Measurements from ENCODE around the gene HTR2B. TPM values are rescaled to one million over a fixed set of nuclear protein-coding genes. Genes with fewer than 3 reads are reported as not detected.

Gene HTR2B
- total and polyA plus RNA-seq, 2 of the 13 experiments (the other 11 are each of a cell fraction or from before 2014, with no cell fraction given), result 0.08 TPM; not detected in 1

GRCh38 chr2:231063347-231063746, 61.5 kb downstream of the HTR2B start:
- Histone ChIP-seq H3K27me3 (ENCODE audit: control insufficient read depth in 1 of 2, insufficient read depth in 2 of 2, low read length in 2 of 2) (no peaks in the 10 kb centered on the region), H4K20me1 (ENCODE audit: insufficient read depth, low read length) (peaks cover 10% of the 10 kb centered on the region; the same call in 1 of the 2 replicates), H3K36me3 (replicated peaks in 1 of 2; ENCODE audit: control insufficient read depth in 1 of 2, insufficient read depth in 2 of 2, low read length in 2 of 2) (peaks cover 24 to 68% of the 10 kb centered on the region in 2 experiments), H2AFZ (ENCODE audit: low read length) (no peak overlapping the region), H3K79me2 (ENCODE audit: insufficient read depth, low read length) (peaks cover 43% of the 10 kb centered on the region), H3K27ac (ENCODE audit: extremely low read length, insufficient read depth, low read length) (no peak overlapping the region), H3K4me3 (replicated peaks in 1 of 3; ENCODE audit: insufficient read depth in 1 of 3, low read depth in 2 of 3, low read length in 3 of 3) (no peak overlapping the region), H3K4me2 (ENCODE audit: low read depth, low read length) (no peak overlapping the region), H3K9ac (ENCODE audit: insufficient read depth, low read depth, low read length) (no peak overlapping the region), H3K4me1 (ENCODE audit: insufficient read depth, low read length) (peaks cover 56% of the 10 kb centered on the region), H3K9me3 (ENCODE audit: low read length) (no peaks in the 10 kb centered on the region)
- in situ Hi-C loops (cut with HindIII; ENCODE audit: extremely low pct_ligation_motif_present, low pct_unique_long_range_greater_than_20kb), result no loop called here
- WGBS (ENCODE audit: low lambda C conversion rate), result 97% methylated on average over 1 of the region's 1 CpG
- intact Hi-C loops (cut with micrococcal nuclease; ENCODE audit: unreplicated experiment), result no loop called here
- FAIRE-seq (no peak), ATAC-seq (no peak), DNase-seq (ENCODE audit: low spot score) (no peak)
- TF ChIP-seq ZNF382 (CRISPR knock-in tag; IDR thresholded peaks at IDR 0.05; ENCODE audit: borderline replicate concordance) (no peak), ZFP37 (CRISPR knock-in tag; IDR thresholded peaks at IDR 0.05; ENCODE audit: borderline replicate concordance) (no peak), EED (CRISPR knock-in tag; IDR thresholded peaks at IDR 0.05) (no peak), REXO4 (CRISPR knock-in tag; IDR thresholded peaks at IDR 0.05; ENCODE audit: borderline replicate concordance) (no peak), NR2C2 (CRISPR knock-in tag; IDR thresholded peaks at IDR 0.05; ENCODE audit: borderline replicate concordance) (no peak), NFRKB (IDR thresholded peaks at IDR 0.05) (no peak), SNAI1 (CRISPR knock-in tag; IDR thresholded peaks at IDR 0.05; ENCODE audit: borderline replicate concordance) (no peak), HNRNPK (IDR thresholded peaks at IDR 0.05; ENCODE audit: low read depth, low read length, poor library complexity, severe bottlenecking) (no peak), ZNF232 (CRISPR knock-in tag; IDR thresholded peaks at IDR 0.05; ENCODE audit: borderline replicate concordance) (no peak), FLYWCH1 (CRISPR knock-in tag; IDR thresholded peaks at IDR 0.05) (no peak), ZNF724P (CRISPR knock-in tag; IDR thresholded peaks at IDR 0.05; ENCODE audit: borderline replicate concordance) (no peak), ZNF737 (CRISPR knock-in tag; IDR thresholded peaks at IDR 0.05; ENCODE audit: borderline replicate concordance) (no peak), BRD4 (CRISPR knock-in tag; IDR thresholded peaks at IDR 0.05) (no peak), SATB2 (CRISPR knock-in tag; IDR thresholded peaks at IDR 0.05) (no peak)
- TF ChIP-seq, protein P1, sequence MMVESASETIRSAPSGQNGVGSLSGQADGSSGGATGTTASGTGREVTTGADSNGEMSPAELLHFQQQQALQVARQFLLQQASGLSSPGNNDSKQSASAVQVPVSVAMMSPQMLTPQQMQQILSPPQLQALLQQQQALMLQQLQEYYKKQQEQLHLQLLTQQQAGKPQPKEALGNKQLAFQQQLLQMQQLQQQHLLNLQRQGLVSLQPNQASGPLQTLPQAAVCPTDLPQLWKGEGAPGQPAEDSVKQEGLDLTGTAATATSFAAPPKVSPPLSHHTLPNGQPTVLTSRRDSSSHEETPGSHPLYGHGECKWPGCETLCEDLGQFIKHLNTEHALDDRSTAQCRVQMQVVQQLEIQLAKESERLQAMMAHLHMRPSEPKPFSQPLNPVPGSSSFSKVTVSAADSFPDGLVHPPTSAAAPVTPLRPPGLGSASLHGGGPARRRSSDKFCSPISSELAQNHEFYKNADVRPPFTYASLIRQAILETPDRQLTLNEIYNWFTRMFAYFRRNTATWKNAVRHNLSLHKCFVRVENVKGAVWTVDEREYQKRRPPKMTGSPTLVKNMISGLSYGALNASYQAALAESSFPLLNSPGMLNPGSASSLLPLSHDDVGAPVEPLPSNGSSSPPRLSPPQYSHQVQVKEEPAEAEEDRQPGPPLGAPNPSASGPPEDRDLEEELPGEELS (CRISPR knock-in tag; IDR thresholded peaks at IDR 0.05), result no peak
- TF ChIP-seq, protein P2, sequence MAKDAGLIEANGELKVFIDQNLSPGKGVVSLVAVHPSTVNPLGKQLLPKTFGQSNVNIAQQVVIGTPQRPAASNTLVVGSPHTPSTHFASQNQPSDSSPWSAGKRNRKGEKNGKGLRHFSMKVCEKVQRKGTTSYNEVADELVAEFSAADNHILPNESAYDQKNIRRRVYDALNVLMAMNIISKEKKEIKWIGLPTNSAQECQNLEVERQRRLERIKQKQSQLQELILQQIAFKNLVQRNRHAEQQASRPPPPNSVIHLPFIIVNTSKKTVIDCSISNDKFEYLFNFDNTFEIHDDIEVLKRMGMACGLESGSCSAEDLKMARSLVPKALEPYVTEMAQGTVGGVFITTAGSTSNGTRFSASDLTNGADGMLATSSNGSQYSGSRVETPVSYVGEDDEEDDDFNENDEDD (CRISPR knock-in tag; IDR thresholded peaks at IDR 0.05; ENCODE audit: borderline replicate concordance), result no peak
- TF ChIP-seq, protein P3, sequence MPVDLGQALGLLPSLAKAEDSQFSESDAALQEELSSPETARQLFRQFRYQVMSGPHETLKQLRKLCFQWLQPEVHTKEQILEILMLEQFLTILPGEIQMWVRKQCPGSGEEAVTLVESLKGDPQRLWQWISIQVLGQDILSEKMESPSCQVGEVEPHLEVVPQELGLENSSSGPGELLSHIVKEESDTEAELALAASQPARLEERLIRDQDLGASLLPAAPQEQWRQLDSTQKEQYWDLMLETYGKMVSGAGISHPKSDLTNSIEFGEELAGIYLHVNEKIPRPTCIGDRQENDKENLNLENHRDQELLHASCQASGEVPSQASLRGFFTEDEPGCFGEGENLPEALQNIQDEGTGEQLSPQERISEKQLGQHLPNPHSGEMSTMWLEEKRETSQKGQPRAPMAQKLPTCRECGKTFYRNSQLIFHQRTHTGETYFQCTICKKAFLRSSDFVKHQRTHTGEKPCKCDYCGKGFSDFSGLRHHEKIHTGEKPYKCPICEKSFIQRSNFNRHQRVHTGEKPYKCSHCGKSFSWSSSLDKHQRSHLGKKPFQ (CRISPR knock-in tag; IDR thresholded peaks at IDR 0.05; ENCODE audit: insufficient replicate concordance), result no peak
- TF ChIP-seq, protein P4, sequence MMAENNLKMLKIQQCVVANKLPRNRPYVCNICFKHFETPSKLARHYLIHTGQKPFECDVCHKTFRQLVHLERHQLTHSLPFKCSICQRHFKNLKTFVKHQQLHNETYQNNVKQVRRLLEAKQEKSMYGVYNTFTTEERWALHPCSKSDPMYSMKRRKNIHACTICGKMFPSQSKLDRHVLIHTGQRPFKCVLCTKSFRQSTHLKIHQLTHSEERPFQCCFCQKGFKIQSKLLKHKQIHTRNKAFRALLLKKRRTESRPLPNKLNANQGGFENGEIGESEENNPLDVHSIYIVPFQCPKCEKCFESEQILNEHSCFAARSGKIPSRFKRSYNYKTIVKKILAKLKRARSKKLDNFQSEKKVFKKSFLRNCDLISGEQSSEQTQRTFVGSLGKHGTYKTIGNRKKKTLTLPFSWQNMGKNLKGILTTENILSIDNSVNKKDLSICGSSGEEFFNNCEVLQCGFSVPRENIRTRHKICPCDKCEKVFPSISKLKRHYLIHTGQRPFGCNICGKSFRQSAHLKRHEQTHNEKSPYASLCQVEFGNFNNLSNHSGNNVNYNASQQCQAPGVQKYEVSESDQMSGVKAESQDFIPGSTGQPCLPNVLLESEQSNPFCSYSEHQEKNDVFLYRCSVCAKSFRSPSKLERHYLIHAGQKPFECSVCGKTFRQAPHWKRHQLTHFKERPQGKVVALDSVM (CRISPR knock-in tag; IDR thresholded peaks at IDR 0.05), result no peak
- ChIA-PET POLR2A (interaction anchor here (1.6 kb wide), 1 partner anchor 13 kb away, joined by 4 read pairs; no protein-coding TSS in a partner anchor), CTCF (ENCODE audit: low intra/inter-chr PET ratio, low total read pairs) (no interaction called here)
- BruUV-seq (replicated peaks), result no TSS peak

Data from HepG2 (cell line).